ENCODE data around the gene UBIAD1. TPM values are rescaled to one million over a fixed set of nuclear protein-coding genes. Genes with fewer than 3 reads are reported as not detected.

The UBIAD1 gene
- total and polyA plus RNA-seq, 2 experiments from 2014 or later: 13.7 to 31.6 TPM

GRCh38 chr1:11245904-11246719 lies 26.9 kb upstream of the UBIAD1 start:
- Mint-ChIP-seq H3K27me3 (ENCODE audit: insufficient read depth, low read depth, poor library complexity) (no peaks in the 10 kb centered on the region), H3K36me3 (ENCODE audit: low read depth) (peaks cover 64% of the 10 kb centered on the region), H3K27ac (no peak overlapping the region), H3K4me3 (no peak overlapping the region), H3K4me1 (no peaks in the 10 kb centered on the region), H3K9me3 (peaks cover 4% of the 10 kb centered on the region; the same call in 2 of the 3 replicates)
- no peak overlapping the region for H3K4me2 ChIP-seq
- no peak for DNase-seq (ENCODE audit: low spot score)
- no peaks in the 10 kb centered on the region for H3K27me3 ChIP-seq (ENCODE audit: insufficient read depth)
- H3K79me2 ChIP-seq (replicated peaks; ENCODE audit: insufficient read depth): no peaks in the 10 kb centered on the region
- H2AFZ ChIP-seq: no peak overlapping the region
- no peak overlapping the region for H3K27ac ChIP-seq (ENCODE audit: low read depth)
- H3K4me3 ChIP-seq: no peak overlapping the region
- no peaks in the 10 kb centered on the region for H3F3A ChIP-seq (replicated peaks; ENCODE audit: low read depth)
- TF ChIP-seq EZH2 (IDR thresholded peaks at IDR 0.05; ENCODE audit: low read depth, unreplicated experiment): no peak
- no peak for TF ChIP-seq JUNB (IDR thresholded peaks at IDR 0.05; ENCODE audit: unreplicated experiment)
- TF ChIP-seq ZNF462 (CRISPR knock-in tag; IDR thresholded peaks at IDR 0.05): no peak
- TF ChIP-seq STAT1 (IDR thresholded peaks at IDR 0.05; ENCODE audit: unreplicated experiment): no peak
- TF ChIP-seq NANOG (IDR thresholded peaks at IDR 0.05; ENCODE audit: borderline replicate concordance): no peak
- no peak for TF ChIP-seq EZH2phosphoT487 (IDR thresholded peaks at IDR 0.05; ENCODE audit: unreplicated experiment)
- TF ChIP-seq ETS1 (IDR thresholded peaks at IDR 0.05): no peak
- no peak for TF ChIP-seq CREB1 (CRISPR knock-in tag; IDR thresholded peaks at IDR 0.05; ENCODE audit: low read depth)
- no peak for TF ChIP-seq CTCF (conservative IDR thresholded peaks at IDR 0.05; ENCODE audit: low read depth in 2 of 2)
- TF ChIP-seq ZNF114 (CRISPR knock-in tag; IDR thresholded peaks at IDR 0.05): no peak
- no peak for TF ChIP-seq ZNF331 (CRISPR knock-in tag; IDR thresholded peaks at IDR 0.05; ENCODE audit: low read depth)
- TF ChIP-seq REST (IDR thresholded peaks at IDR 0.05; ENCODE audit: unreplicated experiment): no peak
- TF ChIP-seq POLR2AphosphoS5 (IDR thresholded peaks at IDR 0.05; ENCODE audit: low read depth): no peak
- no peaks in the 10 kb centered on the region for H3K4me1 ChIP-seq (ENCODE audit: insufficient read depth)
- no peak for ATAC-seq
- H4K20me1 ChIP-seq (replicated peaks; ENCODE audit: insufficient read depth): peaks cover 4% of the 10 kb centered on the region; the same call in 1 of the 2 replicates
- H3K36me3 ChIP-seq (ENCODE audit: insufficient read depth): peaks cover 32% of the 10 kb centered on the region; the same call in 1 of the 2 replicates
- no peaks in the 10 kb centered on the region for H3K9me2 ChIP-seq (ENCODE audit: insufficient read depth)
